GM18909 (cell line): ENCODE measurements around the gene NOP9.
"Not testable (repeated sequence)": the region's sequence is repeated elsewhere in the genome, so short reads cannot be mapped to it uniquely, and the experiment has no call there.

ENCODE experiments used
- ATAC-seq: cut with Tn5 transposase; IDR thresholded peaks from one replicate; pipeline ENCODE4 v1.9.1; 2021; ENCODE audit warnings: mild to moderate bottlenecking; ENCODE audit not compliant: unreplicated experiment, poor library complexity

The NOP9 gene

DNA sequence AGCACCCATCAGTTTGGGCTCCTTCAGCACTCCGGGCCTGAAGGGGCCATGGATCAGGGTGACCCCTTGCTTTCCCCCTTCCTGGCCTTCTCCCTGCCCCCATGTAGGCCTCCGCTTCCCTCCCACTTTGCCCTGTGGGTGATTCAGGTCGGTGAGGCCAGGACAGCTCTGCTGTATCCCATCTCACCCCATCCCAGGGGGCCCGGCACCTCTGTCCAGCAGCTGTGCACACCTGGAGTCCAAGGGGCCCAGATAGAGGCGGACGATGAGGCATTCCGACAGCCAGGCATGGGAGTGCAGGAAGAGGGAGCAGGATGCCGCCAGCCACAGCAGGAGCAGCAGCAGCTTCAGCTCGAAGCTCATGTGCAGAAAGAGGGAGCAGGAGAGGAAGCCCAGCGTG, 23.0 kb downstream of the NOP9 start:
- ATAC-seq: no peak

GRCh38 chr14:24323341-24323740, 23.7 kb downstream of the NOP9 start:
- no peak for ATAC-seq

DNA sequence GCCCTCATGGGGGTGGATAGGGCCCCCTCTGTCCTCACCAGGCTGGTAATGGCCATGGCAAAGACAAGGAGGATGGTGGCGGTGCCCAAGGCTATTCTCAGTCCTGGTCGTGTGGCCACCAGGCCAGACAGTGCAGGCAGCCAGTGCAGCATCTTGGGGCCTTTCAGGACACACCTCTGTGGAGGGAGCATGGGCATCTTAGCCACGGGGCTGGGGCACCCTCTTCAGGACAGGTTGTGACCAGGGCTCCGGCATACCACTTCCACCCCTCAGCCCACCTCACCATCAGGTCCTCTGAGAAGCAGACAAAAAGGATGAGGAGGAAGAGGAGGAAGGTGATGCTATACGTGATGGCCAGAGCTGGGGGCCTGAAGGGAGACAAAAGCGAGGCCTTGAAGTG, 24.4 kb downstream of the NOP9 start:
- ATAC-seq: no peak

DNA sequence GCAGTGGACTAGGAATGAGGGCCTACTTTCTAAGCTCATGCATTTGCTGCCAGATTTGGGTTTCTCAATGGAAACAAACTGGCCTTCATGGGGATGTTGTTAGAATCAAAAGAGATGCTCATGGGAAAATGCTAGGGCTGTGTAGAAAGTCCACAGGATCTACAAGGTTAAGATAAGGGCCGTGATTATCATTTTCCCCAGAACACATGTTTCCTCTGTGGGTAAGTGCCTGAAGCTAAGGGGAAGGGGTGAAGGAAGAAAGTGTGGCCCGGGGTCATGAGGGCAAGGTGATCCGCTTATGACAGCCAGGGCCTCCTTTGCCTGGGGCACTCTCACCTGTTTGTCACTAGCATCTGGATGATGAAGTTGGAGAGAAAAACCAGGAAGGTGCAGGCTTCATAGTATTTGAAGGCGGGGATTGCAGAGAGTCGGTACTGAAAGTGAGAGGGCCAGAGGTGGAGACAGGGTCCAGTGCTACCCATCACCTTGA, 25.4 kb downstream of the NOP9 start:
- no peak for ATAC-seq

DNA sequence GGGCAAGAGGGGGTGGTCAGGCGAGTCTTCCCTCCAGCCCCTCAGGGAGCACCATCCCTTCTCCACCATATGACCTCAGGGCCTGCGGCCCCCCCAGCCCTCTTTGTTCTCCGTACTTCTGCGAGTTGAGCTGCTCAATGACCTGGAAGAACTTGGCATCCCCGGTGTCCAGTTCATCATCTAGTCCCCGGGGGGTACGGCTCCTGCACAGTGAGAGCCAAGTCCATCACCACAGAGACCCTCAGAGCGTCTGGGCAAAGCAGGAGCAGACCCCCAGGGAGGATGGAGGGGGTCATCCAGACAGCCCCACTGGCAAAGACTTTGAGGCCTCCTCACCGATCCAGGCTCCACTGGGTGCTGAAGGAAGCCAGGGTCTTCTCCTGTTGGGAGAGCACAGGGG, 26.3 kb downstream of the NOP9 start:
- no peak for ATAC-seq

DNA sequence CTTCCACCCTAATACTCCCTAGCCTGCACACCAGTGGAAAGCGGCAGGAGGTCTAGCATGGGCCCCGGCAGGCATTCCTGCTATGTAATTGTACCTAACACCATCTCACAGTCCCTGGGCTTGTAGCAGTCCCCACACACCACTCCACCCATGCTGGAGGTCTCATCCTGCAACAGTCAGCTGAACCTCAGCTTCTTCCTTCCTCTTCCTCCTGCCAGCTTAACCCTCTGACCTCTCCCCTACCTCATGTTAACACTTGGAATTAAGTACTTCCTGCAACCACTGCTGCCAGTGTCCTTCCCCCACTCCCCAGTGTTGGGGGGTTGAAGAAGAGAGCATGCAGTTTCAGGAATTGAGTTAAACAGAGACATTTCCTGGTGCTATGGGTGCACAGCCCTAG, 27.7 kb downstream of the NOP9 start:
- no peak for ATAC-seq

DNA sequence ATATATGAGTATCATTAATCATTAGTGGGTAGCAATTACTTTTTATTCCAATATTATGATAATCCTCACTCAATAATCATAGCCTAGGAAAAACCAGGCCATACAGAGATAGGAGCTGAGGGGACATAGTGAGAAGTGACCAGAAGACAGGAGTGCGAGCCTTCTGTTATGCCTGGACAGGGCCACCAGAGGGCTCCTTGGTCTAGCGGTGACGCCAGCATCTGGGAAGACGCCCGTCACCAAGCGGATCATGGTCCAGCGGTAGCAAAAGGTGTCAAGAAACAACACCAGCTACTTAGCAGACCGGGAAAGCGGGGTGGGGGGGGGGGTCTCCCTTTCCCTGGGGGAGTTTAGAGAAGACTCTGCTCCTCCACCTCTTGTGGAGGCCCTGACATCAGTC, 28.3 kb downstream of the NOP9 start:
- ATAC-seq: not testable (repeated sequence)

- ATAC-seq: no peak
Measured at GRCh38 chr14:24329073-24329663, 29.5 kb downstream of the NOP9 start.

DNA sequence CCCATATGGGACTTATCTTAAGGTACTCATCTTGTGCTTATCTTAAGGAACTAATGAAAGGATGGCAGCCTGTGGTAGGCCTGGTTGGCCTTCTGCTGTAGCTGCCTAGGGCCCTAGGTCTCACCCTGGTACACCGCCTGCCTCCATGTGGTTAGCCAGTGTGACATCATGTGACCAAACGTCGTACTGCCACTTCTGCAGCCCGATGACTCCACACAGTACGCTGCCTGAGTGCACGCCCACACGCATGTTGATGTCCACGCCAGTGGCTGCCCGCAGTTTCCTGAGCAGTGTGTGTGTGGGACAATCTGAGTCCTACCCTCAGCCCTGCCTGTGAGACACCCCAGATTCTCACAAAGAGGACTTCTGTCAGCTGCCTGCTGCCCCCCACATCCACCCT, 30.1 kb downstream of the NOP9 start:
- ATAC-seq: no peak

GRCh38 chr14:24330973-24331674, 31.5 kb downstream of the NOP9 start:
- no peak for ATAC-seq

DNA sequence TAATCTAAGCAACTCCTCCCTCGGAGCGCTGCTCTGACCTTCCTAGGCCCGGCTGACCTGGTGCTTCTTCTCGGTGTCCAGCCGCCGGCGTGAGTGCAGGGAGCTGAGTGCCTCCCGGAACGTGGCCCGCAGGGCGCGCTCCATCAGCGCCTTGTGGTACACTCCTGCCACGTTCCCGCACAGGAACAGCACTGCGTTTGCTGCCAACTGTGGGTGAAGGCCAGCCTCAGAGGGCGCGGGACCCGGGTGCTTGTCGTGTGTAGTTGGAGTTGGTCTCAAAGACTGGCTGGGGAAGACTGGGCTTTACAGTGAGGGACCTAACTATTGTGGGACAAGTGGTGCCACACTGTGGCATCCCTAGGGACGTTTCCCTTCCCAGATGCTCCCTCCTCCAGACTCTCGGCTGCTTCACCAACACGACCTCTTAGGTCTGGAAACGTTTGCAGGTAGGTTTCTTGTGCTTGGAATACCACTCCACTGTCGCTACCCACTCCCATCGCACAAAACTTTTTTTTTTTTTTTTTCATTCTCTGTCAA, 32.1 kb downstream of the NOP9 start:
- ATAC-seq: no peak

- peak; percentile 87 for ATAC-seq
Measured at GRCh38 chr14:24332268-24332993, 32.8 kb downstream of the NOP9 start.

GRCh38 chr14:24334431-24335291, 35.0 kb downstream of the NOP9 start, which contains the start of gene ADCY4:
TSS of gene ADCY4 (minus strand) at chr14:24335071. CDS start at chr14:24334652, 419 bp downstream.
- ATAC-seq: no peak

GRCh38 chr14:24335461-24336171, 36.0 kb downstream of the NOP9 start:
- ATAC-seq: no peak

DNA sequence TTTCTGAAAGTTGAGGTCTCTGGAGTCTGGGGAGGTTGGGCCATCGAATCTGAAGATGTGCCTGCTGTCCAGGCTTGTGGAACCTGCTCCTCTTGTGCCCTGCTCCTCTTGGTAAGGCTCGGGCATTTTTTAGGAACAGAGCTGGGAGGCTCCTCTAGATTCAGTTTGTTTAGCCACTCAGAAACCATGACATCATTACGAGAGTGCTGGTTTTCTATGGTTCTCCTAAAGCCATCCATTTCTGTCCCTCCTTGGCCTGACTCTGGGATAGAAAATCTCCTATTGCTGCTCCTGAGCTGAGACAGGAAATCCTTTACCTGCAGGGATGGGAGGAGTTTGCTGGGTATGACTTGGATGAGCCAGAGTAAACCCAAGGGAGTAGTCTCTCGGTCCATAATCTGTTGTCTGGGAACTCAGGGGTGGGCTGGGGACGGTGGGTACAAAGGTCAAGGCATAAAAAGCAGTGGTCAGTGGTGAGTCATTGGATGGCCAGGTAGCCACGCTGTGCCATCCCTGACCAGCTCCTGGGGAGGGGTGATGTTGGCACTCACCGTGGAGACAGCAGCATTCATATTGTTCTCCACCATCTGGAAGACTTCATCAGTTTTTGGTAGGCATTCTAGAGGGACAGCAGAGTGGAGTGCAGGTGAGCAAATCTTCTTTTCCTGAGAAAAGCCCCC, 37.6 kb downstream of the NOP9 start:
- no peak for ATAC-seq

DNA sequence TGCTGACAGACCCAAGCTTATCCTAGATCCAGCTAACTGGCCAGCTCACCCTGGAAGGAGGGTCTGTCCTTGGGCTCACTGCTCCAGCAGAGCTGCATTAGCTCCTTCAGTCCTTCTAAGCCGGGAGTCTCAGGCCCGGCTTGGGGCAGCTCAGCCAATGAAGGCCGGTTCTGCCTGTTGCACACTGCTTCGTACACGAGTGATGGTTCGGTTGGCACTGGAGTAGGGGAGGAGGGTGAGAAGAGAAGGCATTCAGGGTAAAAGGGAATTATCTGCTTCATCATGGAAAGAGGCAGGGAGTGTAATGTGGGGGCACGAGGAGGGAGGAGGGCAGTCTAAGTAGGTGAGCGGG, 38.1 kb downstream of the NOP9 start:
- no peak for ATAC-seq

- ATAC-seq: no peak
Measured at GRCh38 chr14:24338843-24339242, 39.2 kb downstream of the NOP9 start.

GRCh38 chr14:24339284-24340151, 39.9 kb downstream of the NOP9 start, which contains the start of gene RIPK3:
TSS of gene RIPK3 (minus strand) at chr14:24339991. CDS start at chr14:24339826, 165 bp downstream.
- ATAC-seq: peak; percentile 93
